Spleen (tissue), 11 donors: ENCODE results near the gene KMT5C. TPM values are rescaled to one million over a fixed set of nuclear protein-coding genes. Genes with fewer than 3 reads are reported as not detected.

Experiments
- DNase-seq: peaks from one replicate; pipeline ENCODE4 v3.0.0-alpha.2; 2020
- H3K27ac ChIP-seq, 8 donors: fragments of 200-600 bp; sonication (generic) in 7 of 8; 1 replicate in 4 of 8; 2 replicates in 4 of 8; pipeline versions ENCODE4 v1.5.0 to v1.8.0; 2016 to 2021; ENCODE audit warnings: inconsistent platforms in 4 of 8, mild to moderate bottlenecking in 4 of 8, moderate library complexity in 1 of 8
- H3K27me3 ChIP-seq, 7 donors: fragments of 200-600 bp; sonication (generic) in 6 of 7; replicated peaks in 1 of 7; 1 replicate in 4 of 7; 2 replicates in 3 of 7; pipeline versions ENCODE4 v1.5.0 to v1.8.0; 2016 to 2021; ENCODE audit warnings: inconsistent platforms in 3 of 7, mild to moderate bottlenecking in 1 of 7
- H3K36me3 ChIP-seq, 6 donors: fragments of 200-600 bp; sonication (generic) in 5 of 6; 1 replicate in 4 of 6; 2 replicates in 2 of 6; pipeline versions ENCODE4 v1.5.0 to v1.8.0; 2016 to 2021; ENCODE audit warnings: inconsistent platforms in 2 of 6
- H3K4me1 ChIP-seq, 6 donors: fragments of 200-600 bp; sonication (generic) in 5 of 6; 1 replicate in 3 of 6; 2 replicates in 3 of 6; pipeline versions ENCODE4 v1.5.0 to v1.8.0; 2016 to 2021; ENCODE audit warnings: inconsistent platforms in 3 of 6
- H3K4me3 ChIP-seq, 8 donors: fragments of 200-600 bp; sonication (generic) in 7 of 8; 1 replicate in 4 of 8; 2 replicates in 4 of 8; pipeline versions ENCODE4 v1.5.0 to v1.8.0; 2016 to 2021; ENCODE audit warnings: inconsistent platforms in 4 of 8, mild to moderate bottlenecking in 4 of 8, moderate library complexity in 2 of 8
- H3K9me3 ChIP-seq, 8 donors: fragments of 200-600 bp; sonication (generic) in 7 of 8; 1 replicate in 4 of 8; 2 replicates in 4 of 8; pipeline versions ENCODE4 v1.5.0 to v1.8.0; 2016 to 2021; ENCODE audit warnings: inconsistent platforms in 4 of 8
- CTCF ChIP-seq, 11 experiments: fragments of 200-600 bp in 7 of 11; fragments of 450-650 bp in 4 of 11; sonication (generic) in 4 of 11; IDR thresholded peaks in 8 of 11; conservative IDR thresholded peaks in 3 of 11; 1 replicate in 7 of 11; 2 replicates in 4 of 11; pipeline versions ENCODE4 v1.4.0 to v1.8.0; 2016 to 2021; ENCODE audit warnings: antibody characterized with exemption in 11 of 11, inconsistent platforms in 4 of 11, mild to moderate bottlenecking in 1 of 11
- POLR2A ChIP-seq, 3 donors: fragments of 450-650 bp; IDR thresholded peaks; one replicate each; pipeline ENCODE4 v1.5.1; 2017; ENCODE audit warnings: antibody characterized with exemption in 3 of 3, mild to moderate bottlenecking in 1 of 3
- POLR2AphosphoS5 ChIP-seq, 3 donors: sonication (generic); formaldehyde crosslinking; IDR thresholded peaks; one replicate each; pipeline ENCODE4 v1.5.1; 2017; ENCODE audit warnings: antibody characterized with exemption in 3 of 3
- WGBS, 5 donors: extraction: QIAGEN DNeasy Blood & Tissue Kit in 3 of 5; methylation state at CpG; one replicate each; pipeline versions ENCODE4 v1.1.5 to v1.1.7; 2013 to 2018; 5-methylcytosine and 5-hydroxymethylcytosine counted together
- intact Hi-C: fragments of 100-400 bp; cut with DNase I; formaldehyde crosslinking; loops from one replicate; pipeline ENCODE4 v1.15.0; 2023; ENCODE audit warnings: low total_unique reads
- polyA plus RNA-seq, 3 donors: library from polyadenylated mRNA; stranded (reverse); fragments of 200-250 nt; gene quantifications; one replicate each; pipeline ENCODE4 v1.2.1, GENCODE V29; 2013
- total RNA-seq, 7 donors: library from RNA; depleted of rRNA in 3 of 7; stranded (reverse); fragments of >200 nt in 3 of 7; fragmentation: NEBNext Ultra II Directional in 4 of 7; extraction: Animal tissue kit (Norgen Biotek cat#: 25700) in 4 of 7; gene quantifications; one replicate each; pipeline versions ENCODE4 v1.1.0 to v1.2.1, GENCODE V29; 2016 to 2021
- donor health status: healthy with polysubstance abuse.
- donor health status: DM: no; HTN: no; CAD: no; lungs with moderate emphysema.
- donor health status: DM: no; HTN: no; CAD: no.
- donor health status: Bipolar disorder and iron deficiency.
- donor health status: healthy.
- donor health status: DM: no; HTN: no; CAD: no.
- donor health status: DM: yes; HTN: yes; CAD: no.

KMT5C gene
- total and polyA plus RNA-seq, 10 donors: 5.7 to 18.1 (median 12.2) TPM

GRCh38 chr19:55348317-55349034 lies 8.8 kb downstream of the KMT5C start:
- intact Hi-C loops: no loop called here
- Histone ChIP-seq H3K36me3 (peaks cover 0 to 47% (median 10%) of the 10 kb centered on the region in 6 donors), H3K4me3 (no peak overlapping the region), H3K9me3 (no peaks in the 10 kb centered on the region), H3K27me3 (peaks cover 0 to 37% (median 24%) of the 10 kb centered on the region in 7 donors), H3K27ac (no peak overlapping the region), H3K4me1 (peaks cover 2 to 9% (median 4%) of the 10 kb centered on the region in 6 donors)
- WGBS, 5 donors: 81 to 87% (median 84%) methylated on average over 18 to 22 of the region's 22 CpGs
- TF ChIP-seq POLR2AphosphoS5 (IDR thresholded peaks at IDR 0.05): no peak
- TF ChIP-seq POLR2A (IDR thresholded peaks at IDR 0.05): no peak
- TF ChIP-seq CTCF (IDR thresholded peaks at IDR 0.05 in 8 of 11, conservative IDR thresholded peaks at IDR 0.05 in 3 of 11): no peak
- no peak for DNase-seq

- 59 to 71% (median 60%) methylated on average over 11 of the region's 11 CpGs for WGBS, 5 donors
- no peak for DNase-seq
- intact Hi-C loops: no loop called here
- Histone ChIP-seq H3K27me3 (peaks cover 0 to 59% (median 44%) of the 10 kb centered on the region in 7 donors), H3K4me1 (peaks cover 9 to 29% (median 18%) of the 10 kb centered on the region in 6 donors), H3K27ac (no peak overlapping the region), H3K36me3 (peaks cover 0 to 27% (median 10%) of the 10 kb centered on the region in 6 donors), H3K9me3 (no peaks in the 10 kb centered on the region), H3K4me3 (no peak overlapping the region)
- TF ChIP-seq CTCF (IDR thresholded peaks at IDR 0.05 in 8 of 11, conservative IDR thresholded peaks at IDR 0.05 in 3 of 11) (no peak), POLR2A (IDR thresholded peaks at IDR 0.05) (no peak), POLR2AphosphoS5 (IDR thresholded peaks at IDR 0.05) (no peak)
These were observed 11.1 kb downstream of the KMT5C start for GRCh38 chr19:55350620-55351315.

GRCh38 chr19:55352040-55352439 lies 12.4 kb downstream of the KMT5C start:
- intact Hi-C loops: no loop called here
- H3K36me3 ChIP-seq: peaks cover 0 to 14% (median 2%) of the 10 kb centered on the region in 6 donors
- peaks cover 0 to 72% (median 44%) of the 10 kb centered on the region in 7 donors for H3K27me3 ChIP-seq
- DNase-seq: no peak
- no peak for TF ChIP-seq POLR2AphosphoS5 (IDR thresholded peaks at IDR 0.05)
- TF ChIP-seq POLR2A (IDR thresholded peaks at IDR 0.05): no peak
- no peak for TF ChIP-seq CTCF (IDR thresholded peaks at IDR 0.05 in 8 of 11, conservative IDR thresholded peaks at IDR 0.05 in 3 of 11)
- H3K27ac ChIP-seq: no peak overlapping the region
- H3K9me3 ChIP-seq: no peaks in the 10 kb centered on the region
- WGBS, 5 donors: 35 to 69% (median 41%) methylated on average over 6 of the region's 6 CpGs
- peaks cover 9 to 29% (median 18%) of the 10 kb centered on the region in 6 donors for H3K4me1 ChIP-seq
- H3K4me3 ChIP-seq: no peak overlapping the region
